Measurements from ENCODE around the gene SPTB.

DNA sequence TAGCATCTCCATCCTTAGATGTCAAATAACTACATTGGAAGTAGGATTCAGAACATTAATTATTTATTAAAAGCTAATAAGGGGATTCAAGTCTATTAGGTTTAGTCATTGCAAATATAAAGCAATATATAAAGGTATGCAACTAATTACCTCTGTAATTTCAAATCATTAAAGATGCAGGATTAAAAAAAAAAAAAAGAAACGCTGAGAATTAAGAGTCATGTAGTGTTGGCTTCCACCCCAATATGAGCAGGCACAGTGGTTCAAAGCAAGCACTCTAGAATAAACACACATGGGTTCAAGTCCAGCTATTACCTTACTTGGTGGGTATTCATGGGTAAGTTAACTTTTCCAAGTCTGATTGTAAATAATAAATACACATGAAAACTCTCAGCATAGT is 10.9 kb downstream of the SPTB start:
- no peak for TF ChIP-seq POLR2AphosphoS5 (IDR thresholded peaks at IDR 0.05)
- TF ChIP-seq, protein P1, sequence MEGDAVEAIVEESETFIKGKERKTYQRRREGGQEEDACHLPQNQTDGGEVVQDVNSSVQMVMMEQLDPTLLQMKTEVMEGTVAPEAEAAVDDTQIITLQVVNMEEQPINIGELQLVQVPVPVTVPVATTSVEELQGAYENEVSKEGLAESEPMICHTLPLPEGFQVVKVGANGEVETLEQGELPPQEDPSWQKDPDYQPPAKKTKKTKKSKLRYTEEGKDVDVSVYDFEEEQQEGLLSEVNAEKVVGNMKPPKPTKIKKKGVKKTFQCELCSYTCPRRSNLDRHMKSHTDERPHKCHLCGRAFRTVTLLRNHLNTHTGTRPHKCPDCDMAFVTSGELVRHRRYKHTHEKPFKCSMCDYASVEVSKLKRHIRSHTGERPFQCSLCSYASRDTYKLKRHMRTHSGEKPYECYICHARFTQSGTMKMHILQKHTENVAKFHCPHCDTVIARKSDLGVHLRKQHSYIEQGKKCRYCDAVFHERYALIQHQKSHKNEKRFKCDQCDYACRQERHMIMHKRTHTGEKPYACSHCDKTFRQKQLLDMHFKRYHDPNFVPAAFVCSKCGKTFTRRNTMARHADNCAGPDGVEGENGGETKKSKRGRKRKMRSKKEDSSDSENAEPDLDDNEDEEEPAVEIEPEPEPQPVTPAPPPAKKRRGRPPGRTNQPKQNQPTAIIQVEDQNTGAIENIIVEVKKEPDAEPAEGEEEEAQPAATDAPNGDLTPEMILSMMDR (IDR thresholded peaks at IDR 0.05), result no peak
- TF ChIP-seq POLR2A (IDR thresholded peaks at IDR 0.05), result no peak
- no peak for TF ChIP-seq EP300 (IDR thresholded peaks at IDR 0.05)
